ENCODE results near the gene LDB2.

Gene LDB2

DNA sequence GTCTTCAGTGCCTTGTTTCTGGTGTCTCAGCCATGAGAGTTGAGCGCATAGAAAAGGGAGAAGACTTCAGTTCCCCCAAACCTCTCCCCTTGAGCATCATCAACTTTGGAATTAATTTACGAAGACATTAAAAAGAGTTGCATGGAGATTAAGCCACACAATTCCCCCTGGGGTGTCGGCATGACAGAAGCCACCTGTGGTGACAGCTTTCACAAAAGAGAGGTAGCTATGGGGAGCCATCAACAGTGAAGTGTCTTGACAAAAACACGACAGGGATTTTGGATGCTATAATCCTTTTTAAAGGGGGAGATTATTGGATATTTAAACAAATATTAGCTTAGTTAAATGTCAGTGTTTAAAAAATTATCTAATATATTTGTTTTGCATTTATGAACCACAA is 307.6 kb downstream of the LDB2 start:
- TF ChIP-seq ARNT (IDR thresholded peaks at IDR 0.05) = no peak
- TF ChIP-seq CTBP1 (IDR thresholded peaks at IDR 0.05; ENCODE audit: borderline replicate concordance) = no peak
- TF ChIP-seq FOXA1 (IDR thresholded peaks at IDR 0.05) = no peak
- TF ChIP-seq, protein P1, sequence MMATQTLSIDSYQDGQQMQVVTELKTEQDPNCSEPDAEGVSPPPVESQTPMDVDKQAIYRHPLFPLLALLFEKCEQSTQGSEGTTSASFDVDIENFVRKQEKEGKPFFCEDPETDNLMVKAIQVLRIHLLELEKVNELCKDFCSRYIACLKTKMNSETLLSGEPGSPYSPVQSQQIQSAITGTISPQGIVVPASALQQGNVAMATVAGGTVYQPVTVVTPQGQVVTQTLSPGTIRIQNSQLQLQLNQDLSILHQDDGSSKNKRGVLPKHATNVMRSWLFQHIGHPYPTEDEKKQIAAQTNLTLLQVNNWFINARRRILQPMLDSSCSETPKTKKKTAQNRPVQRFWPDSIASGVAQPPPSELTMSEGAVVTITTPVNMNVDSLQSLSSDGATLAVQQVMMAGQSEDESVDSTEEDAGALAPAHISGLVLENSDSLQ (IDR thresholded peaks at IDR 0.05) = no peak
- no peak for TF ChIP-seq FOXK2 (IDR thresholded peaks at IDR 0.05)
- TF ChIP-seq SP1 (IDR thresholded peaks at IDR 0.05) = no peak
- no peak for TF ChIP-seq SUZ12 (IDR thresholded peaks at IDR 0.05)
- no peak for TF ChIP-seq HDGF (IDR thresholded peaks at IDR 0.05; ENCODE audit: borderline replicate concordance)
- TF ChIP-seq LEF1 (IDR thresholded peaks at IDR 0.05; ENCODE audit: borderline replicate concordance) = no peak
- TF ChIP-seq BHLHE40 (IDR thresholded peaks at IDR 0.05; ENCODE audit: borderline replicate concordance) = no peak
- TF ChIP-seq NFRKB (IDR thresholded peaks at IDR 0.05) = no peak
- no peak for DNase-seq (ENCODE audit: extremely low spot score)
- CTCF ChIA-PET = no interaction called here
- POLR2A ChIA-PET = no interaction called here

DNA sequence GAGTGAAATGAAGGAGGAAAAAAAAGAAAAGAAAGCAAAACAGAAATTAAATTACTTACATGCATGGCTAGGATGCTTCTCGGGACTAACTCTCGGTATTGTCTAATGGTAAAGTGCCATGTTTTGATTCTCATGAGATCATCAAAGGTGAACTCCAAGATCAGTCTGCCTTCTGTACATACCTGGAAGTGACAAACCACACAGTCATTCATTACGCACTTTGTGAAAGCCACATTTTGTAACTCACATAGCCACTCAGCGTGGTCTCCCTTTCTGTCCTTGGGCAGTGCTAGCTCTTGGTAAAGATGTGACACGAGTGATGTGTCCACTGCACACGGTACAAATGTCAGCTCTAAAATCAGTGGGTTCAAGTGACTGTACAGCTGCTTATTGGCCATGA is 309.8 kb downstream of the LDB2 start:
- CTCF ChIA-PET = no interaction called here
- TF ChIP-seq CTBP1 (IDR thresholded peaks at IDR 0.05; ENCODE audit: borderline replicate concordance) (no peak), FOXK2 (IDR thresholded peaks at IDR 0.05) (no peak), FOXA1 (IDR thresholded peaks at IDR 0.05) (no peak), NFRKB (IDR thresholded peaks at IDR 0.05) (no peak), HDGF (IDR thresholded peaks at IDR 0.05; ENCODE audit: borderline replicate concordance) (no peak), TARDBP (IDR thresholded peaks at IDR 0.05) (no peak), L3MBTL2 (conservative IDR thresholded peaks at IDR 0.05) (no peak), ZNF384 (IDR thresholded peaks at IDR 0.05) (no peak), SP1 (IDR thresholded peaks at IDR 0.05) (no peak), SUZ12 (IDR thresholded peaks at IDR 0.05) (no peak), ELF4 (IDR thresholded peaks at IDR 0.05) (no peak), BHLHE40 (IDR thresholded peaks at IDR 0.05; ENCODE audit: borderline replicate concordance) (no peak), FOXM1 (IDR thresholded peaks at IDR 0.05; ENCODE audit: borderline replicate concordance) (no peak), ARNT (IDR thresholded peaks at IDR 0.05) (no peak), LEF1 (IDR thresholded peaks at IDR 0.05; ENCODE audit: borderline replicate concordance) (no peak)
- TF ChIP-seq, protein P1 (IDR thresholded peaks at IDR 0.05) = no peak
- POLR2A ChIA-PET = no interaction called here
- DNase-seq (ENCODE audit: extremely low spot score) = no peak

DNA sequence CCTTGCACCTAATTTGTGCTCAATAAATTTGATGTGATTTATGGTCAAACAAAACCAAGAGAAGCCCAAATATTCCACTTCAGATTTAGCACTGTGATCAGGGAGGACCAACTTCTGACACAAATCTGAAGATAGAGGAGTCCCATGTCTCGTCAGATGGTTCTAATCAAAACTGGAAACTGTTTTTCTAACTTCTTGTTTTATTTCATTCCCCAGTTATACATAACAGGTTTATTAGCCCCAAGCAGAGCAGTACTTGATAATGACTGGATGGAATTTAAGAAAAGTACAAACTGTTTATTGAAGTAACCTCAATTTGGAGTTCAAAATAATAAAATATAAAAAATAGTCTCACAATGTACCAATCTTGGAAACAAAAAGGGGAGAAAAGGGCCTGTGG is 310.3 kb downstream of the LDB2 start:
- DNase-seq (ENCODE audit: extremely low spot score) = no peak
- POLR2A ChIA-PET = no interaction called here
- CTCF ChIA-PET = no interaction called here
- TF ChIP-seq, protein P1 (IDR thresholded peaks at IDR 0.05) = no peak
- TF ChIP-seq ZNF384 (IDR thresholded peaks at IDR 0.05) = no peak
- TF ChIP-seq TARDBP (IDR thresholded peaks at IDR 0.05) = no peak
- no peak for TF ChIP-seq ELF4 (IDR thresholded peaks at IDR 0.05)
- no peak for TF ChIP-seq FOXK2 (IDR thresholded peaks at IDR 0.05)
- no peak for TF ChIP-seq CTBP1 (IDR thresholded peaks at IDR 0.05; ENCODE audit: borderline replicate concordance)
- TF ChIP-seq BHLHE40 (IDR thresholded peaks at IDR 0.05; ENCODE audit: borderline replicate concordance) = no peak
- TF ChIP-seq L3MBTL2 (conservative IDR thresholded peaks at IDR 0.05) = no peak
- no peak for TF ChIP-seq FOXA1 (IDR thresholded peaks at IDR 0.05)
- TF ChIP-seq HDGF (IDR thresholded peaks at IDR 0.05; ENCODE audit: borderline replicate concordance) = no peak
- TF ChIP-seq SP1 (IDR thresholded peaks at IDR 0.05) = no peak
- no peak for TF ChIP-seq FOXM1 (IDR thresholded peaks at IDR 0.05; ENCODE audit: borderline replicate concordance)
- no peak for TF ChIP-seq NFRKB (IDR thresholded peaks at IDR 0.05)
- no peak for TF ChIP-seq SUZ12 (IDR thresholded peaks at IDR 0.05)
- no peak for TF ChIP-seq LEF1 (IDR thresholded peaks at IDR 0.05; ENCODE audit: borderline replicate concordance)
- TF ChIP-seq ARNT (IDR thresholded peaks at IDR 0.05) = no peak

DNA sequence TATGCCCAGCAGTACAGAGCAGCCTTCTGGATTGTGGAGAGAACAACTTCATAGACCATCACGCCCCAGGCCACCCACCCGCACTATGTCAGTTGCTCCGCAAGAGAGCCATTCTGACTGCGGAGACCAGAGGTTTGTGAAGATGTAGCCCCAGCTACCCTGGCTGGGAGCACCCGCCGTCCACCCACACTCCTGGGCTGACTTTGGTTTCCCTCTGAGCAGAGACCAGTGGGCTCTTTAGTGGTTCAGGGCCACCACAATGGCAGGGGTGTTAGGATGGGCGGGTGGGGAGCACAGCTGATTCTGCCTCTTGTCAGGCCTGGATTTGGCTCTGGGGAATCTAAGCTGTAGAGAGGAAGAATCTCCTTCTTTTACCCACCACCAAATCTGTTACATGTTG is 313.4 kb downstream of the LDB2 start:
- ChIA-PET CTCF (no interaction called here), POLR2A (no interaction called here)
- DNase-seq (ENCODE audit: extremely low spot score) = no peak
- TF ChIP-seq, protein P1 (IDR thresholded peaks at IDR 0.05) = no peak
- TF ChIP-seq TARDBP (IDR thresholded peaks at IDR 0.05) (no peak), SP1 (IDR thresholded peaks at IDR 0.05) (no peak), CTBP1 (IDR thresholded peaks at IDR 0.05; ENCODE audit: borderline replicate concordance) (no peak), ELF4 (IDR thresholded peaks at IDR 0.05) (no peak), HDGF (IDR thresholded peaks at IDR 0.05; ENCODE audit: borderline replicate concordance) (no peak), FOXK2 (IDR thresholded peaks at IDR 0.05) (no peak), LEF1 (IDR thresholded peaks at IDR 0.05; ENCODE audit: borderline replicate concordance) (no peak), FOXA1 (IDR thresholded peaks at IDR 0.05) (no peak), BHLHE40 (IDR thresholded peaks at IDR 0.05; ENCODE audit: borderline replicate concordance) (no peak)

DNA sequence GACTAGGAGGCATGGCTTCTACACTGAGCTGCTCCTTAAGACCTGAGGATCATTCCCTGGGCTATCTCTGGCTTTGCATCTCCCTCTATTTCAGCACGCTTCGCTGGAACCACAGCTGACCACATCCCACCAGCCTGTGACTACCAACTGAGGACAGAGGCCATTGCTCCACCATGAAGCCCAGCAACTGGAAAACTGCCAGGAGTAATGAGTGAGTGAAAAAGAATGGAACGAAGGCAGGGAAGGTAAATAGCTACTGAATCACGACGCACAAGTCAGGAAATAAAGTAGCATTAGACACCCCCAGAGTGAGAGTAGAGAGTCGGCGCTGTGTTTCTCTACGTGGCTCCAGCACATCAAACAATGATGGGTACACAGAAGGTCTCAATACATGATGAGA is 314.7 kb downstream of the LDB2 start:
- ChIA-PET CTCF (interaction anchor here (0.6 kb wide), 1 partner anchor 1140 kb away, joined by 3 read pairs; no protein-coding TSS in a partner anchor), POLR2A (no interaction called here)
- DNase-seq (ENCODE audit: extremely low spot score) = no peak
- no peak for TF ChIP-seq CTBP1 (IDR thresholded peaks at IDR 0.05; ENCODE audit: borderline replicate concordance)
- no peak for TF ChIP-seq FOXK2 (IDR thresholded peaks at IDR 0.05)
- TF ChIP-seq SP1 (IDR thresholded peaks at IDR 0.05) = no peak
- no peak for TF ChIP-seq L3MBTL2 (conservative IDR thresholded peaks at IDR 0.05)
- TF ChIP-seq FOXA1 (IDR thresholded peaks at IDR 0.05) = no peak
- TF ChIP-seq ARNT (IDR thresholded peaks at IDR 0.05) = no peak

DNA sequence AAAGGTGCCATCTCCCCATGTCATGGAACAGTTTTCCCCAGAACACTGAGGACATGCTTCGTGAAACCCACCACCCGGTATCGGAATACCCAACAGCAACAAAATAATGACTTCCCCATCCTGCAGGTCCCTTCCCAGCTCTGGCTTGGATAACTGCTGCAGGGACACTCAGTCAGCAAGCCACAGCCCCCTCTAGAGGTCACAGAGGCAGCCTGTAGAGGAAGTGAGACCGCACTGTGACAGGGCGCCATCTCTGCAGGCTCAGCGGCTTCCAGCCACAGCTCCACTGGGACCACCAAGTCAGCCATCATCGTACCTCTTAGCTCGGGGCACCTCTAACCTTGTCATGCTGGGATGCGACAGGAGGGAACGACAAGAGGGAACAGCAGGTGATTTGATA is 315.9 kb downstream of the LDB2 start:
- CTCF ChIA-PET = interaction anchor here (0.6 kb wide), 1 partner anchor 12 kb away, joined by 3 read pairs; no protein-coding TSS in a partner anchor
- DNase-seq (ENCODE audit: extremely low spot score) = peak; percentile 57
- POLR2A ChIA-PET = no interaction called here
- no peak for TF ChIP-seq ARNT (IDR thresholded peaks at IDR 0.05)
- TF ChIP-seq LEF1 (IDR thresholded peaks at IDR 0.05; ENCODE audit: borderline replicate concordance) = no peak
